Placental epithelial cell (primary cell): Measurements from ENCODE around the gene RGS2. TPM values are rescaled to one million over a fixed set of nuclear protein-coding genes. Genes with fewer than 3 reads are reported as not detected.

ENCODE experiments used
- total RNA-seq: library from RNA; depleted of rRNA; stranded (reverse); fragments of >200 nt; gene quantifications from 2 replicates; pipeline ENCODE4 v1.2.3, GENCODE V29; 2012

The RGS2 gene, protein sequence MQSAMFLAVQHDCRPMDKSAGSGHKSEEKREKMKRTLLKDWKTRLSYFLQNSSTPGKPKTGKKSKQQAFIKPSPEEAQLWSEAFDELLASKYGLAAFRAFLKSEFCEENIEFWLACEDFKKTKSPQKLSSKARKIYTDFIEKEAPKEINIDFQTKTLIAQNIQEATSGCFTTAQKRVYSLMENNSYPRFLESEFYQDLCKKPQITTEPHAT
- total RNA-seq, result 19.7 and 106 TPM in 2 replicates

DNA sequence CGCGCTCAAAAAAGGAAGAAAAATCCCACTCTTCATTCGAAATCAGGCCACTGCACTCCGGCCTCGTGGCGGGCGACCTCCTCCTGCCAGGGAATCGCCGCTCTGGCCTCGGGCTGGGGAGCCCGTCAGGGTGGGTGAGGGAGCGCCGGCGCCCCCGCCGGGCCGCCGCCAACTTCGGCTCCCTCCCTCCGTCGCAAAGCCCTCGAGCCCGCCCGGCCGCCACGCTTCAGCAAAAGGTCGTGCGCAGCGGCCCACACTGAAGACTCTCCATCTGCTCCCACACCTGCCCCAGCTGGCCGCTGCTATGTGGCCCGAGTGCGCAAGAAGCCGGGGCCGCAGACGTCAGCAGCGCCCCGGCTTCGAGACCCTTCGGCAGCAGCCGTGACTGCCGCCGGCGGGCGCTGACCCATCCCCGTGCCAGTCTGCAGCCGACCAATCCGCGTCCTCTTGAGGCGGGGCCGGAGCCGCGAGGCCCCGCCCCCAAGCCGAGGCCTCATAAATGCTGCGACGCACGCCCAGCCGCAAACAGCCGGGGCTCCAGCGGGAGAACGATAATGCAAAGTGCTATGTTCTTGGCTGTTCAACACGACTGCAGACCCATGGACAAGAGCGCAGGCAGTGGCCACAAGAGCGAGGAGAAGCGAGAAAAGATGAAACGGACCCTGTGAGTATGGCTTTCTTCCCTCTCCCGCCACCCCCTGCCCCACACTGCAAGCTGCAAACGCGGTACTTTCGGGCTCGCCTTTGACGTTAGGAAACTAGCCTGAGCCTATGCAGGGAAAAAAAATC, at the start of gene RGS2:
RGS2 (plus strand) TSS at position 522 of the 789 bp plus-strand sequence; CDS start at position 555, 33 bp downstream.

Other genes starting within 250 kb of the RGS2 start
- gene RGS1, start 233.3 kb upstream of the RGS2 start, total RNA-seq, result not detected in 2 replicates
- not detected in 2 replicates for gene RGS13, start 172.9 kb upstream of the RGS2 start, total RNA-seq